NCI-H2196 treated with DMSO at 0.1 percent for 48 hours (cell line): Measurements from ENCODE around the gene ABHD11.
"Not testable (repeated sequence)": the region's sequence is repeated elsewhere in the genome, so short reads cannot be mapped to it uniquely, and the experiment has no call there.

Experiments
- DNase-seq: peaks from one replicate; lab custom pipeline; 2025; ENCODE audit not compliant: unreplicated experiment; lab: John Stamatoyannopoulos, UW

The ABHD11 gene

GRCh38 chr7:73738612-73739386 is at the start of gene ABHD11:
Gene ABHD11 (minus strand): TSS chr7:73738802. CDS start chr7:73738770, 32 bp downstream.
- DNase-seq = peak; percentile 100

DNA sequence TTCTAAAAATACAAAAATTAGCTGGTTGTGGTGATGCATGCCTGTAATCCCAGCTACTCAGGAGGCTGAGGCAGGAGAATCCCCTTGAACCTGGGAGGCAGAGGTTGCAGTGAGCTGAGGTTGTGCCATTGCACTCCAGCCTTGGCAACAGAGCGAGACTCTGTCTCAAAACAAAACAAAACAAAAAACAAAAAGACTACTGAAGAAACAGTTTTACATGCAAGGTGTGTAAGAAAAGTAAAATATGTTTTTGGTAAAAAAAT is 49.1 kb upstream of the ABHD11 start:
- not testable (repeated sequence) for DNase-seq

DNA sequence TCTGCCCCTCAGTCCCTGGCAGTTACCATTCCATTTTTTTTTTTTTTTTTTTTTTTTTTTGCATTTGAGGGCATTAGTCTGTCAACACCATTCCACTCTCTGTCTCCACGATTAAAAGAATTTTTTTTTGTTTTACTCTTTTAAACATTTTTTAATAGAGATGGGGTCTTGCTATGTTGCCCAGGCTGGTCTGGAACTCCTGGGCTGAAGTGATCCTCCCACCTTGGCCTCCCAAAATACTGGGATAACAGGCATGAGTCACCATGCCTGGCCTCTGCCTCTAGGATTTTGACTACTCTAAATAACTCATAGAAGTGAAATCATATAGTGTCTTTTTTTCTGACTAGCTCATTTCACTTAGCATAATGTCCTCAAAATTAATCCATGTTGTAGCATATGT is 48.0 kb upstream of the ABHD11 start:
- no peak for DNase-seq

GRCh38 chr7:73779517-73779916 is 40.9 kb upstream of the ABHD11 start:
- DNase-seq = no peak

DNA sequence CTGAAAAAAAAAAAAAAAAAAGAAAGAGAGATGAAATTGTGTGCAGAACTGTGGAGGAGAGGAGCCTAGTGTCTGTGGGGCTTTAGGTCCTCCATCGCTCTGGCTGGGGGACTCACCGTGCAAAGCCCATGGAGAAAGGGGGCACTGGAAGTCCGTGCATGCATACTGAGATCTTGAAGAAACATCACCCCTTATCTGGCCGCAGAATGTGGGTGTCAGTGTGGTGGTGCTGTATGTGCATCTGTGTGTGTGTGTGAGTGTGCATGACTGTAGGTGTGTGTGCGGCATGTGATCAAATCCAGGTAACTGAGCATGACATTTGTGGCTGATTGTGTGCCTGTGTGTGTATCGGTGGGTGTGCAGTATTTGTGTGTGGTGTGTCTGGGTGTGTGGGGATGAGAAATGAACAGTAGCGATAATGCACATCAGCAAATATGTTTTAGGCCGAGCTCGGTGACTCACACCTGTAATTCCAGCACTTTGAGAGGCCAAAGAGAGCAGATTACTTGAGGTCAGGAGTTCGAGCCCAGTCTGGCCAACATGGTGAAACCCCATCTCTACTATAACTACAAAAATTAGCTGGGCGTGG is 40.3 kb upstream of the ABHD11 start:
- DNase-seq = no peak

DNA sequence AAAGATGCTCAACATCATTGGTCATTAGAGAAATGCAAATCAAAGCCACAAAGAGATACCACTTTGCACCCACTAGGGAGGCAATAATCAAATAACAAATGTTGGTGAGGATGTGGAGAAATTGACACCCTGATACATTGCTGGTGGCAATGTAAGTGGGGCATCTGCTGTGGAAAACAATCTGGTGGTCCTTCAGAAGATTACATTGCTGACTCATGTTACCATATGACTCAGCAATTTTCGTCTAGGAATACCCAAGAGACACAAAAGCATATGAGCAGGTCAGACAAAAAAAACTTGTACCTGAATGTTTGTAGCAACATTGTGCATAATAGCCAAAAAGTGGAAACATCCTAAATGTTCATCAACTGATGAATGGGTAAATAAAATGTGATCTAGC is 36.3 kb upstream of the ABHD11 start:
- no peak for DNase-seq

DNA sequence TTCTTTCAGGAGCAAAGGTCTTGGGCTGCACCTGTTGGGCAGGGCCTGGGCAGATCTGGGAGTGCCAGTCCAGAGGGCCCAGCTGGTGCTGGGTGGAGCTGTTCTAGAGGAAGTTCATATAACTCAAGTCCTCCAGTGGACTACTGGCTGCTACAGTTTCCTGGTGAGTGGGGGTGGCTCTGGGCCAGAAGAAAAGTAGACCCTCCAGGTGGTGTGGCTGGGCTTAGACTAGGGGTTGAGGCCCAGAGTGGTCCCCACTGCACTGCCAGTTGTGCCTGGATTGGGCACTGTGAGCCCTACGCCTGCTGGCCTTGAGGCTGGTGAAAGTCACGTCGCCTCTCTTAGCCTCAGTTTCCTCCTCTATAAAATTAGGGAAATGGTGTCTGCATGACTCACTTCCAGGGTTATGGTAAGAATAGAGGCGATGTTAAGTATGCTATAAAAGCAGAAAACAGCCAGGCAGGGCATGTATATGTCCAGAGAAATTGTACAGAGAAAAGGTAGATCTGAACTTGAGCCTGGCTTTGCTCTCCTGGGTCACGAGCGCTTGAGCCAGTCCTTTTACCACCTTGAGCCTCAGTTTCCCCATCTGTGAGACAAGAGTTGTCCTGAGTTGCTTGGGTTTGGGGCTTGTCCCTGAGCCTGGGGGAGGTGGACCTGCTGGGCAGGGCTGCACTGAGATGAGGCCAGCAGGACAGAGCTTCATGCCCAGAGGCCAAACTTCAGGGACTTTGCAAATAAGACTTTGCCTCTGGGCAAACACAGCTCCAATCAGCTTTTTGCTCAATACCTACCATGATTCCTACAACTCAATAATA is 35.3 kb upstream of the ABHD11 start:
- DNase-seq = no peak

DNA sequence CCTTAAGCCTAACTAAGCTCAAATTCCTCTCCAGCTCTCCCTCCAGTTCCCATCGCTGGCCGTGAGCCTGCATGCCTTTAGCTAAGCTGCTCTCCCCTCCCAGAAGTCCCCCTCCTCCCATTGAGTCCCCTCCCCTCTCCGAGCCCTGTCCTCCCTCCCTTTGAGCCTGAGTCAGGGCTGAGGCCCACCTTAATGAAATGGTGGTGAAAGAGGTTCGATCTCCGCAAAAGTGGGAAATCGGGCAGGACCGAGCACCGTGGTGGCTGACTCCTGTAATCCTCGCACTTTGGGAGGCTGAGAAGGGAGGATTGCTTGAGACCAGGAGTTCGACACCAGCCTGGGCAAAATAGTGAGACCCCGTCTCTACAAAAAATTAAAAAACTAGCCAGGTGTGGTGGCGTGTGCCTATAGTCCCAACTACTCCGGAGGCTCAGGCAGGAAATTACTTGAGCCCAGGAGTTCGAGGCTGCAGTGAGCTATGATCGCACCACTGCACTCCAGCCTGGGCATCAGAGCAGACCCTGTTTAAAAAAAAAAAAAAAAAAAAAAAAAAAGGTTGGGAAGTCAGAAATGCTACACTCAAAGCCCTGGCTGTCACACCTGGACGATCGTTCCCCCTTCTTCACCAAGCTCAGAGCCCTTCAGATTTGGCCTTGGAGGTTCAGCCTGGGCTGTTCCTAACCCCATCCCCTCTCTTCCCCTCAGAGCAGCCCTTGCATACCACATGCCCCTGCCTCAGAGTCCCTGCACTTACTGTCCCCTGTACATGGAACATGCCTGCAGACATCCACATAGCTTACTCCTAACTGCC is 32.5 kb upstream of the ABHD11 start:
- no peak for DNase-seq

- peak; percentile 96 for DNase-seq
Measured at GRCh38 chr7:73770002-73770859, 31.6 kb upstream of the ABHD11 start, which contains the start of gene CLDN3. Gene CLDN3 (minus strand): TSS chr7:73770270. CDS start chr7:73770049, 221 bp downstream.

DNA sequence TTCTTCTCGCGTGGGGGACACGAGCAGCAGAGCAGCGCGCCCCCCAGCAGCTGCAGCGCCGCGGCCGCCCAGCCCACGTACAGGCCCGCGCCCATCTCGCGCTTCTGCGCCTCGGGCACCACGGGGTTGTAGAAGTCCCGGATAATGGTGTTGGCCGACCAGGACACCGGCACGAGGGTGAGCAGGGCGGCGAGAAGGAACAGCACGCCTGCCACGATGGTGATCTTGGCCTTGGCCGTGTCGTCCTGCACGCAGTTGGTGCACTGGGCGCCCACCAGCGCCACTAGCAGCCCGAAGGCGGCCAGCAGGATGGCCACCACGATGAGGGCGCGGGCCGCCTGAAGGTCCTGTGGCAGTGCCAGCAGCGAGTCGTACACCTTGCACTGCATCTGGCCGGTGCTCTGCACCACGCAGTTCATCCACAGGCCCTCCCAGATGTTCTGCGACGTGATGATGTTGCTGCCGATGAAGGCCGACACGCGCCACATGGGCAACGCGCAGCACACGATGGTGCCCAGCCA is 30.9 kb upstream of the ABHD11 start:
- no peak for DNase-seq

DNA sequence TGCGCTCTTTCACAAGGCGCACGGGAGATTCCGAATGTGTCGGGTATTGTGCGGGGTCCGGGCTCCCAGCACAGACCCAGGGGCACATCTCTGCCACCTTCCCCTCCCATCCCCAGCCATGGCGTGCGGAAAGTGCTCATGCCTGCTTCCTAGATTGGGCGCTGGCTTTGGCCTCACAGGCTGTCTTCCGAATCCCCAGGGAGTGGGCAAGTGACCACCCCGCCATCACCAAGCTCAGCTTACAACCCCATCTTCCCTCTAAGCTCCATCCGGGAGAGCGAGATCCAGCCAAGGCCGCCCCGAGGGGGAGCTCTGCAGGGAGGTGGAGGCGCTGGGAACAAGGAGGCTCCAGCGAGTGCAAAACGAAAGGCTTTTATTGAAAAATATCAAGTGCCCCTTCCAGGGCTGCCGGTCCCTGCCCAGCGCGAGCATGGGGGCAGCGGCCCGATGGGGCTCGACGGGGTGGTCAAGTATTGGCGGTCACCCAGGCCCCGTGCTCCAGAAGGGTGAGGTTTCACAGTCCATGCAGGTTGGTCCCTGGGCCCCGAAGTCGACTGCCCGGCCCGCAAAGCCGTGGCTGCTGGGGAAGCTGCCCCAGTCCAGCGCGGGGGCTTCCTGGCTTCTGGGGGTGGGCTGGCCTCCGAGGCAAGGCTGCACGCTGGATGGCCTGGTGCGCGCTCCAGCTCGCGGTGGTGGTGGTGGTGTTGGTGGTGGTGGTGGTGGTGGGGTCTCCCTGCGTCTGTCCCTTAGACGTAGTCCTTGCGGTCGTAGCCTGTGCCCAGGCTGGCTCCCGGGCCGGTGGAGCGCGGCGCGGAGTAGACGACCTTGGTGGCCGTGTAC is 30.3 kb upstream of the ABHD11 start:
- DNase-seq = no peak

DNA sequence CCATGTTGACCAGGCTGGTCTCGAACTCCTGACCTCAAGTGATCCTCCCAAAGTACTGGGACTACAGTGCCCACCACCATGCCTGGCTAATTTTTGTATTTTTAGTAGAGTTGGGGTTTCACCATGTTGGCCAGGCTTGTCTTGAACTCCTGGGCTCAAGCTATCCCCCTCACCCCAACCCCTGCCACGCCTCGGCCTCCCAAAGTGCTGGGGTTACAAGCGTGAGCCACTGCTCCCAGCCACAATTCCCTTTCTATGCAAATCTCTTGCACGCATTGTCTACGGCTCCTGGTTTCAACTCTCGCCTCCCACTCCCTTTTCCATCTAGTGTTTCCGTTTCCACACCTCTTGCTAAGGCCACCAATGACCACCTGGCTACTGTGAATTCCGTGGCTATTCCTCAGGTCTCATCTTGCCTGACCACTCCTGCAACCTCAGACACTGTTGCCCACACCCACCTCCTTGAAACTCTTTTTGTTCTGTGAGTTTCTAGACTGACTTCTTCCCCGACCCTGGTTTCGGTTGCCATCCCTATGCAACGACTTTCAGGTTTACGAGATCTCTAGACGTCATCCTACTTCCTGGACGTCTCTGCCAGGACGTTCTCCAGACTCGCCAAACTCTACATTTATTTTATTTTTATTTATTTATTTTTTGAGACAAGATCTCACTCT is 28.1 kb upstream of the ABHD11 start:
- no peak for DNase-seq

DNA sequence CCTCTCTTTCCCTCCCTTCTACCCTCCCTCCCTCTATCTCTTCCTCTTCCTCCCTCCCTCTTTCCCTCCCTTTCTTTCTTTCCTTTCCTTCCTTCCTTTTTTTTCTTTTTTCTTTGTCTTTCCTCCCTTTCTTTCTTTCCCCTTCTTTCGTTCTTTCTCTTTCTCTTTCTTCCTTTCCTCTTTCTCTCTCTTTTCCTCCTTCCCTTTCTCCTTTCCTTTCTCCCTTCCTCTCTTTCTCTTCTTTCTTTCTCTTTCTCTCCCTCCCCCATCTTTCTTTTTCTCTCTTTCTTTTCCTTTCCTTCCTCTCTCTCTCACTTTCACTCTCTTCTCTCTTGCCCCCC is 24.0 kb upstream of the ABHD11 start:
- no peak for DNase-seq

DNA sequence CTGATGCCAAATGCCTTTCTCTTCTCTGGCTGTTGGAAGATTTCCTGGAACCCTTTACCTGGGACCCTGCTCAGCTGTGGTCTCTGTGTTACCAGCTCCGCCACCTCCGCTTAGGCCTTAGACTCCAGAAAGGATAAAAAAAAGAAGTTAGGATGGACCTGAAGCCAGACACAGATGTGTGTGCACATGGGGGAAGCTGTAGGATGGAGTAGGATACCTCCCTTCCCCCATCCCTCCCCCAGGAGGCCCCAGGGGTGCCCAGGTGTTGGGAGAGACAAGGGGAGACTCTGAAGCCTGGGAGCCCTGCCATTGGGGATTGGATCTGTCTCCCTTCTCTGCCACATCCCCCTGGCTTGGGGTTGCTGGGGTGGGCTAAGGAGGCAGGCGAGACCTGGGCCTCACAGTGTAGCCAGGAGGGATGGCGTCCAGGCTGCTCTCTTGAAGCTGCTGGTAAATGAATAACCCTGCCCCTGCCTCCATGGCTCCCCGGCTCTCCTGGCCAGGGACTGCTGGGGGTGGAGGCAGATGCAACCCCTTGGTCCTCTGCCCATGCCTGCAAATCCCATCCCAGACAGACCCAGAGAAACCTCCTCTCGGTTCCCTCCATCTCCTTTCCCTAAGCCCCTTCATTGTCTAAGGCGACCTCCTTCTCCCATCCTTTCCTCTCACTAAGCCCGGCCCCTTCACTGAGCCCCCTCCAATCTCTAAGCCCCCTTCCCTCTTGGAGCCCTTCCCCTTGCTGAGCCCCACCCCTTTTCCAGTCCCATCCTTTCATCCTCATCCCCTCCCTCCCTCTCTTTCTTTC is 23.5 kb upstream of the ABHD11 start:
- DNase-seq = no peak

- peak; percentile 58 for DNase-seq
Measured at GRCh38 chr7:73758581-73759138, 20.1 kb upstream of the ABHD11 start.

DNA sequence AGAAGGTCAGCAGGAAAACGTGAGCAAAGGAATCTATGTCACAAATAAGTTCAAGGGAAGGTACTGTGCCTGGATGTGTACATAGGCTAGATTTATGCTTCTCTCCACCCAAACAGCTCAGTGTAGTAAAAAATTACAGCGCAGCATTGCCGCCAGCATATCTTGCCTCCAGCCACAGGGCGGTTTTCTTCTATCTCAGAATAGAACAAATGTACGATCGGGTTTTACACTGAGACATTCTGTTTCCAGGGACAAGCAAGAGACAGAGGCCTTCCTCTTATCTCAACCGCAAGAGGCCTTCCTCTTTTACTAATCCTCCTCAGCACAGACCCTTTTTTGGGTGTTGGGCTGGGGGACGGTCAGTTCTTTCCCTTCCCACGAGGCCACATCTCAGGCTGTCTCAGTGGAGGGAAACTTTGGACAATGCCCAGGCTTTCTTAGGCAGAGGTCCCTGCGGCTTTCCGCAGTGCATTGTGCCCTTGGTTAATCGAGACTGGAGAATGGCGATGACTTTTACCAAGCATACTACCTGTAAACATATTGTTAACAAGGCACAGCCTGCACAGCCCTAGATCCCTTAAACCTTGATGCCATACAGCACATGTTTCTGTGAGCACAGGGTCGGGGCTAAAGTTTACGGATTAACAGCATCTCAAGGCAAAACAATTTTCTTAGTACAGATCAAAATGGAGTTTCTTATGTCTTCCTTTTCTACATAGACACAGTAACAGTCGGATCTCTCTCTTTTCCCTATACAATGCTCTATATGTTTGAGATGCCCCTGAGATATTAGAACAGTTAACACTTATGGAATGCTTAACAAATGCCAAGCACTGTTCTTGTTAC is 11.6 kb upstream of the ABHD11 start:
- DNase-seq = no peak

DNA sequence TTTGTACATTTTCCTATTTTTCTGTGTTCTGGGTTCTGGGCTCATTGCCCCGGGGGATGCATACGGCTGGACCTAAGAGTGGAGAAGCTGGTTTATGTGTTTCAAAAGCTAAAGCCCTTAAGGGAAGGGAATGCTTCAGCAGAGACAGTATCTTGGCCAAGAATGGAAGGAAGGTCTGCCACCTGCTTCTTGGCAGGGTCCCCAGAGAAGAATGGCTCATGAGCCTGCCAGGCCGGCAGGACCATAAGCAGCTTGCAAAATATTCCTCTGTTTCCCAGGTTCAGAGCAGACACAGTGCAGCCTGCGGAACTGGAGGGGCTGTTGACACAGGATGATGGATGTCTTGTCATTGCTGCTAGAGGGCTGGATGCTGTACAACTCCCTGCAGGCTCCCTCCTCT is 7.8 kb upstream of the ABHD11 start:
- DNase-seq = no peak
